HCT116 (cell line): ENCODE results near the gene ATPAF1. TPM values are rescaled to one million over a fixed set of nuclear protein-coding genes. Genes with fewer than 3 reads are reported as not detected.

Experiments used
- ATAC-seq: fragments of 200-7000 bp; cut with Tn5 transposase; 2 replicates; pipeline ENCODE4 v1.9.1; 2020; ENCODE audit warnings: mild to moderate bottlenecking, moderate library complexity
- BruUV-seq: library from RNA; stranded (reverse); fragments of 400-500 nt; replicated peaks from 2 replicates; lab custom pipeline; 2021; lab: Mats Ljungman, UMichigan
- CTCF ChIA-PET: fragments of 300-600 bp; sonication (Branson Sonifier 250); formaldehyde crosslinking; loops from one replicate; lab custom pipeline; 2021; ENCODE audit warnings: antibody characterized with exemption; lab: Charles Lee
- POLR2A ChIA-PET: fragments of 300-600, 350-600 bp; sonication (Branson Sonifier 250); formaldehyde crosslinking; loops from one replicate; lab custom pipeline; 2021; ENCODE audit warnings: antibody characterized with exemption; lab: Charles Lee
- RAD21 ChIA-PET, 2 experiments: fragments of 300-600 bp; sonication (Branson Sonifier 250); formaldehyde crosslinking; loops; one replicate each; lab custom pipeline; 2023; ENCODE audit warnings: low total read pairs in 2 of 2; ENCODE audit not compliant: uncharacterized antibody in 2 of 2, unreplicated experiment in 2 of 2, low non-redundant PET in 1 of 2; lab: Charles Lee
- DNase-seq: peaks from one replicate; pipeline ENCODE4 v3.0.0-alpha.2; 2010; ENCODE audit warnings: low read depth, low spot score
- H2AFZ ChIP-seq: fragments of 200-600 bp; shearing (Covaris generic), sonication (generic); 2 replicates; pipeline ENCODE4 v1.6.1; 2017; ENCODE audit warnings: low read depth, mixed run types, mixed read lengths, antibody characterized with exemption, low read length; ENCODE audit not compliant: poor library complexity, severe bottlenecking
- H3K27ac ChIP-seq: 2 replicates; pipeline ENCODE4 v1.5.1; 2012; ENCODE audit warnings: low read depth, low read length
- H3K27me3 ChIP-seq: fragments of 200-600 bp; sonication (generic); 2 replicates; pipeline ENCODE4 v1.6.1; 2016; ENCODE audit warnings: mixed run types, low read length, mixed read lengths; ENCODE audit not compliant: insufficient read depth
- H3K36me3 ChIP-seq, 2 experiments: fragments of 200-500 bp in 1 of 2; fragments of 200-600 bp in 1 of 2; sonication (Bioruptor generic) in 1 of 2; sonication (generic) in 1 of 2; 2 replicates each; pipeline versions ENCODE4 v1.5.1 to v1.6.1; 2014 to 2016; ENCODE audit warnings: low read length in 2 of 2, inconsistent platforms in 1 of 2, mixed read lengths in 1 of 2, mixed run types in 1 of 2; ENCODE audit not compliant: insufficient read depth in 2 of 2, control insufficient read depth in 1 of 2
- H3K4me1 ChIP-seq, 2 experiments: fragments of 200-600 bp in 1 of 2; sonication (generic) in 1 of 2; 2 replicates each; pipeline versions ENCODE4 v1.5.1 to v1.6.1; 2012 to 2017; ENCODE audit warnings: low read length in 2 of 2, inconsistent platforms in 1 of 2, mild to moderate bottlenecking in 1 of 2, mixed read lengths in 1 of 2, mixed run types in 1 of 2, moderate library complexity in 1 of 2; ENCODE audit not compliant: insufficient read depth in 2 of 2, control insufficient read depth in 1 of 2
- H3K4me2 ChIP-seq: fragments of 200-600 bp; sonication (generic); 2 replicates; pipeline ENCODE4 v1.6.1; 2017; ENCODE audit warnings: mixed run types, low read length, mixed read lengths
- H3K4me3 ChIP-seq, 2 experiments: fragments of 200-600 bp in 1 of 2; sonication (generic) in 1 of 2; replicated peaks in 1 of 2; 2 replicates each; pipeline ENCODE4 v1.5.1; 2011 to 2016; ENCODE audit warnings: low read length in 2 of 2, control low read depth in 1 of 2, low read depth in 1 of 2, mild to moderate bottlenecking in 1 of 2, mixed read lengths in 1 of 2, mixed run types in 1 of 2
- H3K79me2 ChIP-seq: fragments of 200-600 bp; sonication (generic); 2 replicates; pipeline ENCODE4 v1.6.1; 2017; ENCODE audit warnings: mild to moderate bottlenecking, mixed run types, low read length, moderate library complexity, mixed read lengths; ENCODE audit not compliant: insufficient read depth
- H3K9ac ChIP-seq: fragments of 200-600 bp; sonication (generic); 2 replicates; pipeline ENCODE4 v1.6.1; 2016; ENCODE audit warnings: low read length, mixed read lengths
- H3K9me2 ChIP-seq: fragments of 200-600 bp; sonication (generic), shearing (Covaris generic); 2 replicates; pipeline ENCODE4 v1.6.1; 2017; ENCODE audit warnings: mixed run types, mild to moderate bottlenecking, moderate library complexity; ENCODE audit not compliant: insufficient read depth
- H3K9me3 ChIP-seq, 2 experiments: fragments of 200-500 bp in 1 of 2; fragments of 200-600 bp in 1 of 2; sonication (Bioruptor generic) in 1 of 2; sonication (generic) in 1 of 2; 2 replicates each; pipeline ENCODE4 v1.6.1; 2014 to 2017; ENCODE audit warnings: low read length in 2 of 2, mixed read lengths in 2 of 2, inconsistent platforms in 1 of 2, low read depth in 1 of 2, mild to moderate bottlenecking in 1 of 2, mixed run types in 1 of 2, moderate library complexity in 1 of 2; ENCODE audit not compliant: control insufficient read depth in 1 of 2, insufficient read depth in 1 of 2
- H4K20me1 ChIP-seq: fragments of 200-600 bp; sonication (generic), shearing (Covaris generic); 2 replicates; pipeline ENCODE4 v1.6.1; 2017; ENCODE audit warnings: mixed run types, mild to moderate bottlenecking, moderate library complexity; ENCODE audit not compliant: insufficient read depth
- EGR1 ChIP-seq: IDR thresholded peaks from 2 replicates; pipeline ENCODE4 v1.6.1; 2012; ENCODE audit warnings: low read depth
- ELF1 ChIP-seq: IDR thresholded peaks from 2 replicates; pipeline ENCODE4 v1.6.1; 2012; ENCODE audit warnings: low read depth, borderline replicate concordance
- EZH2 ChIP-seq: fragments of 200-600 bp; sonication (generic); IDR thresholded peaks from 2 replicates; pipeline ENCODE4 v1.6.1; 2017; ENCODE audit warnings: antibody characterized with exemption, mixed run types
- JUND ChIP-seq: IDR thresholded peaks from 2 replicates; pipeline ENCODE4 v1.6.1; 2012
- MAX ChIP-seq: IDR thresholded peaks from 2 replicates; pipeline ENCODE4 v1.6.1; 2012
- POLR2A ChIP-seq: IDR thresholded peaks from 2 replicates; pipeline ENCODE4 v1.7.0; 2011; ENCODE audit warnings: borderline replicate concordance; ENCODE audit not compliant: insufficient read depth, insufficient read length; ENCODE audit errors: extremely low read depth
- SRF ChIP-seq: IDR thresholded peaks from 2 replicates; pipeline ENCODE4 v1.6.1; 2012; ENCODE audit warnings: low read depth
- YY1 ChIP-seq: IDR thresholded peaks from 2 replicates; pipeline ENCODE4 v1.6.1; 2011; ENCODE audit warnings: low read length, low read depth, moderate library complexity, mild to moderate bottlenecking; ENCODE audit not compliant: insufficient replicate concordance; ENCODE audit errors: extremely low read depth
- ZNF274 ChIP-seq: fragments of 200-500 bp; sonication (Bioruptor generic); IDR thresholded peaks from 2 replicates; pipeline ENCODE4 v1.6.1; 2014; ENCODE audit warnings: mild to moderate bottlenecking, low read depth, low read length, inconsistent platforms
- intact Hi-C: fragments of 100-400 bp; cut with micrococcal nuclease; formaldehyde crosslinking; loops from 2 replicates; pipeline ENCODE4 v1.10.0; 2022
- total RNA-seq: library from RNA; stranded (reverse); gene quantifications from one replicate; pipeline ENCODE4 v1.2.1, GENCODE V29; 2021; ENCODE audit not compliant: unreplicated experiment
- TF ChIP-seq, protein P1 (sequence below), 3 experiments: fragments of 200-600 bp in 1 of 3; sonication (generic) in 1 of 3; IDR thresholded peaks in 2 of 3; conservative IDR thresholded peaks in 1 of 3; 2 replicates each; pipeline ENCODE4 v1.5.1; 2012 to 2017; ENCODE audit warnings: low read depth in 2 of 3, low read length in 2 of 3, antibody characterized with exemption in 1 of 3, borderline replicate concordance in 1 of 3, control low read depth in 1 of 3, mild to moderate bottlenecking in 1 of 3, mixed read lengths in 1 of 3, mixed run types in 1 of 3, moderate library complexity in 1 of 3; ENCODE audit not compliant: insufficient read depth in 1 of 3
- TF ChIP-seq, protein P2 (sequence below): IDR thresholded peaks from 2 replicates; pipeline ENCODE4 v1.6.1; 2012

The ATPAF1 gene
- total RNA-seq, 1 experiment from 2014 or later: 35.5 TPM

DNA sequence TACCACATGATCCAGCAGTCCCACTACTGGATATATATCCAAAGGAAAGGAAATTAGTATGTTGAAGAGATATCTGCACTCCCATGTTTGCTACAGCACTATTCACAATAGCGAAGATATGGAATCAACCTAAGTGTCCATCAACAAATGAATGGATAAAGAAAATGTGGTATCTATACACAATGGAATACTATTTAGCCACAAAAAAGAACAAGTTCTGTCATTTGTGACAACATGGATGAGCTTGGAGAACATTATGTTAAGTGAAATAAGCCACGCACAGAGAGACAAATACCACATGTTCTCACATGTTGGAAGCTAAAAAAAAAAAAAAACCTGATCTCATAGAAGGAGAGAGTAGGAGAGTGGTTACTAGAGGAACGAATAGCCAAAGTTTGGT lies 17.7 kb downstream of the ATPAF1 start:
- Histone ChIP-seq H3K4me1 (no peaks in the 10 kb centered on the region), H2AFZ (no peak overlapping the region), H3K9me3 (no peaks in the 10 kb centered on the region), H3K9me2 (no peaks in the 10 kb centered on the region), H3K4me3 (no peak overlapping the region), H4K20me1 (no peaks in the 10 kb centered on the region), H3K79me2 (no peaks in the 10 kb centered on the region), H3K27me3 (no peaks in the 10 kb centered on the region), H3K4me2 (no peak overlapping the region), H3K36me3 (peaks cover 3 to 27% of the 10 kb centered on the region in 2 experiments; a peak in 3 of 4 replicates), H3K9ac (no peak overlapping the region), H3K27ac (no peak overlapping the region)
- DNase-seq (no peak), ATAC-seq (no peak)
- ChIA-PET CTCF (no interaction called here), RAD21 (no interaction called here), POLR2A (no interaction called here)
- no TSS peak for BruUV-seq
- TF ChIP-seq MAX: no peak
- TF ChIP-seq, protein P1, sequence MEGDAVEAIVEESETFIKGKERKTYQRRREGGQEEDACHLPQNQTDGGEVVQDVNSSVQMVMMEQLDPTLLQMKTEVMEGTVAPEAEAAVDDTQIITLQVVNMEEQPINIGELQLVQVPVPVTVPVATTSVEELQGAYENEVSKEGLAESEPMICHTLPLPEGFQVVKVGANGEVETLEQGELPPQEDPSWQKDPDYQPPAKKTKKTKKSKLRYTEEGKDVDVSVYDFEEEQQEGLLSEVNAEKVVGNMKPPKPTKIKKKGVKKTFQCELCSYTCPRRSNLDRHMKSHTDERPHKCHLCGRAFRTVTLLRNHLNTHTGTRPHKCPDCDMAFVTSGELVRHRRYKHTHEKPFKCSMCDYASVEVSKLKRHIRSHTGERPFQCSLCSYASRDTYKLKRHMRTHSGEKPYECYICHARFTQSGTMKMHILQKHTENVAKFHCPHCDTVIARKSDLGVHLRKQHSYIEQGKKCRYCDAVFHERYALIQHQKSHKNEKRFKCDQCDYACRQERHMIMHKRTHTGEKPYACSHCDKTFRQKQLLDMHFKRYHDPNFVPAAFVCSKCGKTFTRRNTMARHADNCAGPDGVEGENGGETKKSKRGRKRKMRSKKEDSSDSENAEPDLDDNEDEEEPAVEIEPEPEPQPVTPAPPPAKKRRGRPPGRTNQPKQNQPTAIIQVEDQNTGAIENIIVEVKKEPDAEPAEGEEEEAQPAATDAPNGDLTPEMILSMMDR (IDR thresholded peaks at IDR 0.05 in 2 of 3, conservative IDR thresholded peaks at IDR 0.05 in 1 of 3; ENCODE audit: borderline replicate concordance in 1 of 3, insufficient read depth in 1 of 3, low read depth in 2 of 3, low read length in 2 of 3): no peak
- TF ChIP-seq POLR2A: no peak
- TF ChIP-seq SRF: no peak
- TF ChIP-seq, protein P2, sequence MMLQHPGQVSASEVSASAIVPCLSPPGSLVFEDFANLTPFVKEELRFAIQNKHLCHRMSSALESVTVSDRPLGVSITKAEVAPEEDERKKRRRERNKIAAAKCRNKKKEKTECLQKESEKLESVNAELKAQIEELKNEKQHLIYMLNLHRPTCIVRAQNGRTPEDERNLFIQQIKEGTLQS: no peak
- TF ChIP-seq EZH2: no peak
- TF ChIP-seq JUND: no peak
- TF ChIP-seq EGR1: no peak
- TF ChIP-seq ZNF274: no peak
- TF ChIP-seq ELF1: no peak
- no peak for TF ChIP-seq YY1
- intact Hi-C loops: no loop called here
